Measurements from ENCODE around the gene TRAF6. TPM values are rescaled to one million over a fixed set of nuclear protein-coding genes. Genes with fewer than 3 reads are reported as not detected.
"Not testable (repeated sequence)": the region's sequence is repeated elsewhere in the genome, so short reads cannot be mapped to it uniquely, and the experiment has no call there.

TRAF6 gene
- polyA plus RNA-seq, 3 donors from 2014 or later = 11.3 to 20.0 (median 13.1) TPM

- not testable (repeated sequence) for DNase-seq, H3K9me3 Mint-ChIP-seq, H3K36me3 Mint-ChIP-seq
- Mint-ChIP-seq H3K27me3 (ENCODE audit: low read depth in 3 of 3) (peaks cover 8 to 11% (median 10%) of the 10 kb centered on the region in 3 donors), H3K4me3 (peak overlapping the region; percentile 97 to 98 (median 97)), H3K27ac (peak overlapping the region in 3 of 6 donors; percentile 78 to 97 (median 93)), H3K4me1 (peaks cover 25 to 33% of the 10 kb centered on the region in 2 donors)
Measured at GRCh38 chr11:36511062-36511461, 990 bp upstream of the TRAF6 start.

GRCh38 chr11:36510594-36510942, 496 bp upstream of the TRAF6 start:
- H3K4me1 Mint-ChIP-seq = peaks cover 29 to 38% of the 10 kb centered on the region in 2 donors
- DNase-seq = no peak
- peak overlapping the region in 5 of 6 donors; percentile 78 to 97 (median 93) for H3K27ac Mint-ChIP-seq
- H3K4me3 Mint-ChIP-seq = peak overlapping the region; percentile 97 to 98 (median 97)
- no peaks in the 10 kb centered on the region for H3K9me3 Mint-ChIP-seq
- H3K36me3 Mint-ChIP-seq = peaks cover 0 to 3% (median 0%) of the 10 kb centered on the region in 3 donors
- H3K27me3 Mint-ChIP-seq (ENCODE audit: low read depth in 3 of 3) = peaks cover 8 to 11% (median 10%) of the 10 kb centered on the region in 3 donors

- peak in 1 of 3 donors; percentile 15 for DNase-seq
- Mint-ChIP-seq H3K27me3 (ENCODE audit: low read depth in 3 of 3) (peaks cover 3 to 10% (median 8%) of the 10 kb centered on the region in 3 donors), H3K9me3 (no peaks in the 10 kb centered on the region), H3K4me3 (peak overlapping the region; percentile 97 to 98 (median 97)), H3K4me1 (peaks cover 37 to 51% of the 10 kb centered on the region in 2 donors), H3K36me3 (peaks cover 0 to 3% (median 0%) of the 10 kb centered on the region in 3 donors), H3K27ac (peak overlapping the region; percentile 52 to 97 (median 94))
Measured at GRCh38 chr11:36509201-36509639, 852 bp downstream of the TRAF6 start.

- Mint-ChIP-seq H3K9me3 (no peaks in the 10 kb centered on the region), H3K27me3 (ENCODE audit: low read depth in 3 of 3) (peaks cover 3 to 10% (median 8%) of the 10 kb centered on the region in 3 donors), H3K4me1 (peaks cover 40 to 56% of the 10 kb centered on the region in 2 donors), H3K27ac (peak overlapping the region; percentile 52 to 97 (median 94)), H3K36me3 (peaks cover 0 to 3% (median 0%) of the 10 kb centered on the region in 3 donors), H3K4me3 (peak overlapping the region; percentile 97 to 98 (median 97))
- no peak for DNase-seq
Measured at GRCh38 chr11:36508743-36509142, 1.3 kb downstream of the TRAF6 start.

- H3K9me3 Mint-ChIP-seq = no peaks in the 10 kb centered on the region
- H3K27ac Mint-ChIP-seq = peak overlapping the region; percentile 31 to 97 (median 92)
- DNase-seq = no peak
- peaks cover 40 to 59% of the 10 kb centered on the region in 2 donors for H3K4me1 Mint-ChIP-seq
- H3K27me3 Mint-ChIP-seq (ENCODE audit: low read depth in 3 of 3) = peaks cover 3 to 10% (median 7%) of the 10 kb centered on the region in 3 donors
- H3K36me3 Mint-ChIP-seq = no peaks in the 10 kb centered on the region
- peak overlapping the region; percentile 97 to 98 (median 97) for H3K4me3 Mint-ChIP-seq
Measured at GRCh38 chr11:36507824-36508489, 2.1 kb downstream of the TRAF6 start.

- Mint-ChIP-seq H3K36me3 (peaks cover 0 to 32% (median 20%) of the 10 kb centered on the region in 3 donors), H3K27me3 (ENCODE audit: low read depth in 3 of 3) (peaks cover 0 to 1% (median 0%) of the 10 kb centered on the region in 3 donors), H3K27ac (no peak overlapping the region), H3K4me3 (no peak overlapping the region), H3K9me3 (no peaks in the 10 kb centered on the region), H3K4me1 (peaks cover 33 to 74% of the 10 kb centered on the region in 2 donors)
- no peak for DNase-seq
Measured at GRCh38 chr11:36501236-36501635, 8.8 kb downstream of the TRAF6 start.

- peaks cover 26 to 64% of the 10 kb centered on the region in 2 donors for H3K4me1 Mint-ChIP-seq
- H3K4me3 Mint-ChIP-seq = no peak overlapping the region
- DNase-seq = no peak
- H3K27ac Mint-ChIP-seq = peak overlapping the region in 5 of 6 donors; percentile 1 to 65 (median 47)
- peaks cover 0 to 35% (median 23%) of the 10 kb centered on the region in 3 donors for H3K36me3 Mint-ChIP-seq
- H3K9me3 Mint-ChIP-seq = no peaks in the 10 kb centered on the region
- peaks cover 0 to 1% (median 0%) of the 10 kb centered on the region in 3 donors for H3K27me3 Mint-ChIP-seq (ENCODE audit: low read depth in 3 of 3)
Measured at GRCh38 chr11:36500315-36500721, 9.8 kb downstream of the TRAF6 start.

GRCh38 chr11:36499315-36499714, 10.8 kb downstream of the TRAF6 start:
- Mint-ChIP-seq H3K9me3 (no peaks in the 10 kb centered on the region), H3K4me1 (peaks cover 20 to 54% of the 10 kb centered on the region in 2 donors), H3K27me3 (ENCODE audit: low read depth in 3 of 3) (peaks cover 0 to 1% (median 0%) of the 10 kb centered on the region in 3 donors), H3K36me3 (peaks cover 3 to 41% (median 25%) of the 10 kb centered on the region in 3 donors), H3K4me3 (peak overlapping the region in 3 of 5 donors; percentile 6 to 22 (median 12)), H3K27ac (peak overlapping the region in 5 of 6 donors; percentile 7 to 56 (median 30))
- no peak for DNase-seq

- Mint-ChIP-seq H3K9me3 (no peaks in the 10 kb centered on the region), H3K27ac (peak overlapping the region in 2 of 6 donors; percentile 35 to 56), H3K36me3 (peaks cover 4 to 41% (median 25%) of the 10 kb centered on the region in 3 donors), H3K27me3 (ENCODE audit: low read depth in 3 of 3) (peaks cover 0 to 1% (median 0%) of the 10 kb centered on the region in 3 donors), H3K4me3 (no peak overlapping the region), H3K4me1 (peaks cover 17 to 48% of the 10 kb centered on the region in 2 donors)
- DNase-seq = no peak
Measured at GRCh38 chr11:36498721-36499120, 11.4 kb downstream of the TRAF6 start.

GRCh38 chr11:36493332-36493731, 16.7 kb downstream of the TRAF6 start:
- H3K36me3 Mint-ChIP-seq = peaks cover 34 to 52% (median 39%) of the 10 kb centered on the region in 3 donors
- H3K9me3 Mint-ChIP-seq = no peaks in the 10 kb centered on the region
- DNase-seq = no peak
- peak overlapping the region in 1 of 6 donors; percentile 76 for H3K27ac Mint-ChIP-seq
- peaks cover 19 to 33% of the 10 kb centered on the region in 2 donors for H3K4me1 Mint-ChIP-seq
- no peak overlapping the region for H3K4me3 Mint-ChIP-seq
- H3K27me3 Mint-ChIP-seq (ENCODE audit: low read depth in 3 of 3) = no peaks in the 10 kb centered on the region

- Mint-ChIP-seq H3K36me3 (peaks cover 34 to 49% (median 39%) of the 10 kb centered on the region in 3 donors), H3K27me3 (ENCODE audit: low read depth in 3 of 3) (no peaks in the 10 kb centered on the region), H3K27ac (peak overlapping the region in 5 of 6 donors; percentile 17 to 76 (median 58)), H3K9me3 (no peaks in the 10 kb centered on the region), H3K4me3 (no peak overlapping the region), H3K4me1 (peaks cover 25 to 38% of the 10 kb centered on the region in 2 donors)
- peak; percentile 49 to 61 (median 52) for DNase-seq
Measured at GRCh38 chr11:36492724-36493304, 17.3 kb downstream of the TRAF6 start.

- peaks cover 34 to 54% of the 10 kb centered on the region in 2 donors for H3K4me1 Mint-ChIP-seq
- H3K36me3 Mint-ChIP-seq = peaks cover 28 to 41% (median 34%) of the 10 kb centered on the region in 3 donors
Measured at GRCh38 chr11:36490026-36490806, 19.9 kb downstream of the TRAF6 start.

GRCh38 chr11:36488096-36488495, 22.0 kb downstream of the TRAF6 start:
- peaks cover 29 to 42% (median 36%) of the 10 kb centered on the region in 3 donors for H3K36me3 Mint-ChIP-seq
- peaks cover 0 to 2% (median 0%) of the 10 kb centered on the region in 3 donors for H3K27me3 Mint-ChIP-seq (ENCODE audit: low read depth in 3 of 3)
- peak in 2 of 3 donors; percentile 32 to 34 for DNase-seq
- H3K27ac Mint-ChIP-seq = peak overlapping the region; percentile 68 to 94 (median 87)
- peaks cover 0 to 2% (median 0%) of the 10 kb centered on the region in 6 donors for H3K9me3 Mint-ChIP-seq
- H3K4me3 Mint-ChIP-seq = peak overlapping the region; percentile 41 to 85 (median 78)
- peaks cover 43 to 66% of the 10 kb centered on the region in 2 donors for H3K4me1 Mint-ChIP-seq

More at GRCh38 chr11:36490026-36490806, 19.9 kb downstream of the TRAF6 start:
- no peak overlapping the region for H3K4me3 Mint-ChIP-seq
- no peak for DNase-seq
- no peaks in the 10 kb centered on the region for H3K27me3 Mint-ChIP-seq (ENCODE audit: low read depth in 3 of 3)
- H3K9me3 Mint-ChIP-seq = no peaks in the 10 kb centered on the region
- H3K27ac Mint-ChIP-seq = peak overlapping the region in 2 of 6 donors; percentile 2 to 25
